Mesenchymal stem cell (in vitro differentiated cells and primary cell): Measurements from ENCODE around the gene SORBS1.

ENCODE experiments used
- DNase-seq: peaks from one replicate; pipeline ENCODE4 v3.0.0-alpha.2; 2013
- H2AFZ ChIP-seq: one replicate; pipeline ENCODE4 v1.6.1; 2013; ENCODE audit warnings: low read depth, mild to moderate bottlenecking, control low read depth, inconsistent platforms, low read length, moderate library complexity
- H2AK5ac ChIP-seq: 2 replicates; pipeline ENCODE4 v1.6.1; 2013; ENCODE audit warnings: low read length, moderate library complexity, mild to moderate bottlenecking, inconsistent platforms; ENCODE audit not compliant: severe bottlenecking
- H2BK120ac ChIP-seq: one replicate; pipeline ENCODE4 v1.6.1; 2013; ENCODE audit warnings: low read depth, mild to moderate bottlenecking, inconsistent platforms, low read length, moderate library complexity
- H2BK12ac ChIP-seq, 2 experiments: one replicate each; pipeline ENCODE4 v1.6.1; 2013; ENCODE audit warnings: inconsistent platforms in 2 of 2, low read length in 2 of 2, mild to moderate bottlenecking in 2 of 2, moderate library complexity in 2 of 2, control low read depth in 1 of 2
- H2BK15ac ChIP-seq: one replicate; pipeline ENCODE4 v1.6.1; 2013; ENCODE audit warnings: mild to moderate bottlenecking, low read depth, inconsistent platforms; ENCODE audit not compliant: poor library complexity, severe bottlenecking
- H2BK5ac ChIP-seq: 2 replicates; pipeline ENCODE4 v1.6.1; 2013; ENCODE audit warnings: low read depth, mild to moderate bottlenecking, low read length, control low read depth, inconsistent platforms; ENCODE audit not compliant: poor library complexity, severe bottlenecking
- H3K14ac ChIP-seq, 2 experiments: one replicate each; pipeline ENCODE4 v1.6.1; 2013; ENCODE audit warnings: inconsistent platforms in 2 of 2, low read length in 2 of 2, control low read depth in 1 of 2, mild to moderate bottlenecking in 1 of 2, moderate library complexity in 1 of 2
- H3K18ac ChIP-seq, 2 experiments: one replicate each; pipeline ENCODE4 v1.6.1; 2013; ENCODE audit warnings: inconsistent platforms in 2 of 2, low read length in 2 of 2, control low read depth in 1 of 2, low read depth in 1 of 2, mild to moderate bottlenecking in 1 of 2
- H3K23ac ChIP-seq, 2 experiments: one replicate each; pipeline ENCODE4 v1.6.1; 2013; ENCODE audit warnings: inconsistent platforms in 2 of 2, low read length in 2 of 2, mild to moderate bottlenecking in 2 of 2, moderate library complexity in 2 of 2, control low read depth in 1 of 2
- H3K27ac ChIP-seq: 2 replicates; pipeline ENCODE4 v1.5.1; 2013; ENCODE audit warnings: mild to moderate bottlenecking, moderate library complexity, low read length, control low read depth, inconsistent platforms; ENCODE audit not compliant: poor library complexity, severe bottlenecking
- H3K27me3 ChIP-seq, 2 experiments: 2 replicates each; pipeline versions ENCODE4 v1.6.1 to v1.7.0; 2013; ENCODE audit warnings: low read length in 2 of 2, mild to moderate bottlenecking in 2 of 2, moderate library complexity in 2 of 2, control low read depth in 1 of 2, inconsistent platforms in 1 of 2; ENCODE audit not compliant: control insufficient read depth in 1 of 2, insufficient read depth in 1 of 2
- H3K36me3 ChIP-seq, 2 experiments: 2 replicates each; pipeline versions ENCODE4 v1.6.1 to v1.7.0; 2013; ENCODE audit warnings: low read length in 2 of 2, control low read depth in 1 of 2, inconsistent platforms in 1 of 2, low read depth in 1 of 2, mild to moderate bottlenecking in 1 of 2; ENCODE audit not compliant: insufficient read depth in 2 of 2, control insufficient read depth in 1 of 2
- H3K4ac ChIP-seq, 2 experiments: one replicate each; pipeline ENCODE4 v1.6.1; 2013; ENCODE audit warnings: inconsistent platforms in 2 of 2, low read length in 2 of 2, mild to moderate bottlenecking in 2 of 2, moderate library complexity in 2 of 2, control low read depth in 1 of 2, low read depth in 1 of 2
- H3K4me1 ChIP-seq: 2 replicates; pipeline ENCODE4 v1.6.1; 2013; ENCODE audit warnings: low read depth, low read length, control low read depth; ENCODE audit not compliant: control insufficient read depth, insufficient read depth
- H3K4me2 ChIP-seq: 2 replicates; pipeline ENCODE4 v1.6.1; 2013; ENCODE audit warnings: low read length, mild to moderate bottlenecking, inconsistent platforms; ENCODE audit not compliant: poor library complexity, severe bottlenecking
- H3K4me3 ChIP-seq, 2 experiments: 2 replicates each; pipeline versions ENCODE4 v1.5.1 to v1.7.0; 2013; ENCODE audit warnings: low read length in 2 of 2, mild to moderate bottlenecking in 2 of 2, control low read depth in 1 of 2, low read depth in 1 of 2; ENCODE audit not compliant: insufficient read depth in 1 of 2
- H3K79me1 ChIP-seq: replicated peaks from 2 replicates; pipeline ENCODE4 v1.6.1; 2013; ENCODE audit warnings: mild to moderate bottlenecking, control low read depth, low read length, inconsistent platforms; ENCODE audit not compliant: poor library complexity, severe bottlenecking
- H3K9ac ChIP-seq: 2 replicates; pipeline ENCODE4 v1.7.0; 2013; ENCODE audit warnings: mild to moderate bottlenecking, low read length, moderate library complexity
- H3K9me3 ChIP-seq: 2 replicates; pipeline ENCODE4 v1.7.0; 2013; ENCODE audit warnings: mild to moderate bottlenecking, low read length; ENCODE audit not compliant: control insufficient read depth
- H4K8ac ChIP-seq: one replicate; pipeline ENCODE4 v1.6.1; 2013; ENCODE audit warnings: inconsistent platforms, mild to moderate bottlenecking, low read length, moderate library complexity
- H4K91ac ChIP-seq: one replicate; pipeline ENCODE4 v1.6.1; 2013; ENCODE audit warnings: mild to moderate bottlenecking, low read length, inconsistent platforms
- WGBS: methylation state at CpG from one replicate; pipeline ENCODE4 v1.1.7; 2013; ENCODE audit warnings: mixed read lengths; 5-methylcytosine and 5-hydroxymethylcytosine counted together

SORBS1 gene

DNA sequence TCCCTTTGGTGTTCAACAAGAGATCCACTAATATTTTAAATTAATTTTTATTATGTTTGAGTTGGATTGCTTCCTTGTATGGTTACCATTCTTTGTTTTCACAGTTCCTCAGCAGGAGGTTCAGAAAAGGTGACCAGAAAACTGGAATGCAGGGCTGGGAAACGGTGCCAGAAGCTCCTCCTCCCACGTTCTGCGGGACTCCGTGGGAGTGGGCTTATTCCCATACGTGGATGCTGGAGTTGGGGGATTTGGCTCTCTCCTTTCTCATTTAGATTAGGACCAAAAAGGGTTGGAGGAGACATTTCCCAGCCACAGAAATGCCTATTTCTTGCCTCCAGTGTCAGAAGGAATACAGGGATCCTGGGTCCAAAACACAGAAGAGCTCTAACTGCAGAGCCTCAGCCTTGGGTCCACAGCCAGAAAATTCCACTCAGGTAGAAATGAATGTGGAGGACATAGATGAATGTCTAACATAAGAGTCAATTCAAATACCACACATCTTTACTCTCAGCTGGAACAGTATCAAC lies 56.0 kb downstream of the SORBS1 start:
- no peaks in the 10 kb centered on the region for H3K36me3 ChIP-seq
- no peak for DNase-seq
- H4K91ac ChIP-seq = no peak overlapping the region
- 72% methylated on average over 4 of the region's 5 CpGs for WGBS
- no peak overlapping the region for H3K14ac ChIP-seq
- no peak overlapping the region for H3K18ac ChIP-seq
- H4K8ac ChIP-seq = no peak overlapping the region
- no peak overlapping the region for H3K27ac ChIP-seq
- peaks cover 0 to 4% of the 10 kb centered on the region in 2 experiments for H3K27me3 ChIP-seq
- H3K4me2 ChIP-seq = no peak overlapping the region
- H3K23ac ChIP-seq = peak overlapping the region in 1 of 2 experiments; percentile 46
- no peak overlapping the region for H2BK15ac ChIP-seq
- H2BK120ac ChIP-seq = no peak overlapping the region
- no peak overlapping the region for H3K4ac ChIP-seq
- no peaks in the 10 kb centered on the region for H3K9me3 ChIP-seq
- H2BK5ac ChIP-seq = no peak overlapping the region
- H3K4me3 ChIP-seq = no peak overlapping the region
- no peak overlapping the region for H2AK5ac ChIP-seq
- H2AFZ ChIP-seq = no peak overlapping the region
- H3K4me1 ChIP-seq = no peaks in the 10 kb centered on the region
- no peak overlapping the region for H3K9ac ChIP-seq
- H2BK12ac ChIP-seq = no peak overlapping the region
- H3K79me1 ChIP-seq = peaks cover 2% of the 10 kb centered on the region

- Histone ChIP-seq H3K23ac (no peak overlapping the region), H3K9me3 (no peaks in the 10 kb centered on the region), H3K27me3 (peaks cover 0 to 4% of the 10 kb centered on the region in 2 experiments), H3K4ac (no peak overlapping the region), H3K36me3 (no peaks in the 10 kb centered on the region), H2BK120ac (no peak overlapping the region), H2BK12ac (no peak overlapping the region), H2BK15ac (no peak overlapping the region), H2BK5ac (no peak overlapping the region), H3K27ac (no peak overlapping the region), H3K4me2 (no peak overlapping the region), H3K4me3 (no peak overlapping the region), H4K8ac (no peak overlapping the region), H3K9ac (no peak overlapping the region), H4K91ac (no peak overlapping the region), H3K79me1 (peaks cover 2% of the 10 kb centered on the region), H3K18ac (no peak overlapping the region), H3K4me1 (peaks cover 2% of the 10 kb centered on the region), H2AFZ (no peak overlapping the region), H2AK5ac (no peak overlapping the region), H3K14ac (no peak overlapping the region)
- DNase-seq = no peak
- 87% methylated on average over 4 of the region's 4 CpGs for WGBS
Observed at GRCh38 chr10:95504246-95504691, 56.9 kb downstream of the SORBS1 start.

- Histone ChIP-seq H4K91ac (no peak overlapping the region), H3K9me3 (no peaks in the 10 kb centered on the region), H4K8ac (no peak overlapping the region), H3K4me3 (no peak overlapping the region), H2BK12ac (no peak overlapping the region), H3K23ac (no peak overlapping the region), H2BK5ac (no peak overlapping the region), H2AK5ac (no peak overlapping the region), H3K9ac (no peak overlapping the region), H3K4ac (no peak overlapping the region), H3K14ac (no peak overlapping the region), H3K36me3 (no peaks in the 10 kb centered on the region), H3K27me3 (peaks cover 0 to 4% of the 10 kb centered on the region in 2 experiments), H2BK120ac (no peak overlapping the region), H3K4me1 (peaks cover 2% of the 10 kb centered on the region), H3K4me2 (no peak overlapping the region), H3K79me1 (peaks cover 2% of the 10 kb centered on the region), H3K27ac (no peak overlapping the region), H2BK15ac (no peak overlapping the region), H3K18ac (no peak overlapping the region), H2AFZ (no peak overlapping the region)
- no peak for DNase-seq
- 98% methylated on average over 3 of the region's 3 CpGs for WGBS
Observed at GRCh38 chr10:95503526-95503925, 57.6 kb downstream of the SORBS1 start.

DNA sequence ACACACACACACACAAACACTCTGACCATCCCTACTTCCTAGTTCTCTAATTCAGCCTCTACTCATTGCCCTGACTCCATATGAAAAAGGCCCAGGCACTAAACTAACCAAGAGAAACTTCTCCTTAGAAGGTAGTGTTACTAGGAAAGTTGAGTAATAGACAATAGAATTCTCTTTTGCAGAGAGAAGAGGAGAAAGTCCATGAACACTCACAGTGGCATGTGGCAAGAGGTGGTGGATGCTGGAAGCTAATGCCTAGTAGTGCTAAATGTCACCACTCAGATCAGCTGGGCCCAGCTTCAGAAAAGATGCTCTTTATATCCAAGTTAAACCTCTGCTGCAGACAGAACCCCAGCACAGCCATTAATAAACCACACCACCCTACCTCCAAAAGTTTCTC lies 58.2 kb downstream of the SORBS1 start:
- Histone ChIP-seq H3K27ac (no peak overlapping the region), H3K79me1 (peaks cover 2% of the 10 kb centered on the region), H2BK5ac (no peak overlapping the region), H2AK5ac (no peak overlapping the region), H4K91ac (no peak overlapping the region), H2BK120ac (no peak overlapping the region), H3K36me3 (no peaks in the 10 kb centered on the region), H3K4me3 (no peak overlapping the region), H4K8ac (no peak overlapping the region), H3K18ac (no peak overlapping the region), H2AFZ (no peak overlapping the region), H2BK15ac (no peak overlapping the region), H3K4ac (no peak overlapping the region), H3K9me3 (no peaks in the 10 kb centered on the region), H3K4me2 (no peak overlapping the region), H2BK12ac (no peak overlapping the region), H3K14ac (no peak overlapping the region), H3K23ac (no peak overlapping the region), H3K27me3 (peaks cover 0 to 4% of the 10 kb centered on the region in 2 experiments), H3K4me1 (peaks cover 2% of the 10 kb centered on the region), H3K9ac (no peak overlapping the region)
- DNase-seq = no peak
